GOT3 (cell line): ENCODE data around the gene LTBP4.
A peak's percentile ranks its signal among the peaks of the same experiment; 100 is the strongest.
"Not testable (repeated sequence)": the region's sequence is repeated elsewhere in the genome, so short reads cannot be mapped to it uniquely, and the experiment has no call there.

ENCODE experiments used
- DNase-seq: peaks from one replicate; lab custom pipeline; 2025; ENCODE audit warnings: mixed read lengths; lab: John Stamatoyannopoulos, UW

The LTBP4 gene

DNA sequence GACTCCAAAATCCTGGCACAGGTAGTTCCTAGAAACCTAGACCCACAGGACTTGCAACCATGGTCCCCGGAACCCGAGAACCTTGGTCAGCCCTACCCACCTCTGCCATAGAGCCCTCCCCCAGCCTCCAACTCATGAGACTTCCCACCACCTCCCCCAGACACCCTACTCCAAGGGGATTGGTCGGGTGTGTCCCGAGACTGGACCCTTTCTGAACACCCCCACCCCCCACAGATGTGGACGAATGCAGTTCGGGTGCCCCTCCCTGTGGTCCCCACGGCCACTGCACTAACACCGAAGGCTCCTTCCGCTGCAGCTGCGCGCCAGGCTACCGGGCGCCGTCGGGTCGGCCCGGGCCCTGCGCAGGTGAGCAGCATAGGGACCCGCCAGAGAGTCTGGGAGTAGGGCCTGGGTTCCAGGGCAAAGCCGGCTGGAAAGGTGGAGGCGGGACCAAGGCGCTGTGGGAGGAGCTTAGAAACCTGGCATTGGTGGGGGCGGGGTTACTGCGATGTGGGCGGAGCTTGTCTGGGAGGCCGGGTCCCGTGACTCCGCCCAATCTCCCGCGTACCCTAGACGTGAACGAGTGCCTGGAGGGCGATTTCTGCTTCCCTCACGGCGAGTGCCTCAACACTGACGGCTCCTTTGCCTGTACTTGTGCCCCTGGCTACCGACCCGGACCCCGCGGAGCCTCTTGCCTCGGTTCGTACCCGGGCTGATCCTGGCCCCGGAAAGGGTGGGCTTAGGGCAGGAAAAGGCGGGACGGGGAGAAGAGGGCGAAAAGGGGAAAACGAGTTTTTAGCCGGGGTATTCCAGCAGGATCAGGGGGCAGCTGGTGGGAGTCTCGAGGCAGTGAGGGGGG is 11.9 kb downstream of the LTBP4 start:
- DNase-seq, result no peak

GRCh38 chr19:40613690-40614621 is 12.8 kb downstream of the LTBP4 start:
- DNase-seq, result peak; percentile 66

- peak; percentile 83 for DNase-seq
Measured at GRCh38 chr19:40614622-40615411, 13.6 kb downstream of the LTBP4 start.

DNA sequence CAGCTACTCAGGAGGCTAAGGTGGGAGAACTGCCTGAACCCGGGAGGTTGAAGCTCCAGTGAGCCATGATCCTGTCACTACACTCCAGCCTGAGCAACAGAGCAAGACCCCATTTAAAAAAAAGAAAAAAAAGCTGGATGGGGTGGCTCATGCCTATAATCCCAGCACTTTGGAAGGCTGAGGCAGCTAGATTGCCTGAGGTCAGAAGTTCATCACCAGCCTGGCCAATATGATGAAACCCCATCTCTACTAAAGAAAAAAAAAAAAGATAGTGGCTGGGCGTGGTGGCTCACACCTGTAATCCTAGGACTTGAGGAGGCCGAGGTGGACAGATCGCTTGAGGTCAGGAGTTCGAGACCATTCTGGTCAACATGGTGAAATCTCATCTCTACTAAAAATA is 15.0 kb downstream of the LTBP4 start:
- no peak for DNase-seq

DNA sequence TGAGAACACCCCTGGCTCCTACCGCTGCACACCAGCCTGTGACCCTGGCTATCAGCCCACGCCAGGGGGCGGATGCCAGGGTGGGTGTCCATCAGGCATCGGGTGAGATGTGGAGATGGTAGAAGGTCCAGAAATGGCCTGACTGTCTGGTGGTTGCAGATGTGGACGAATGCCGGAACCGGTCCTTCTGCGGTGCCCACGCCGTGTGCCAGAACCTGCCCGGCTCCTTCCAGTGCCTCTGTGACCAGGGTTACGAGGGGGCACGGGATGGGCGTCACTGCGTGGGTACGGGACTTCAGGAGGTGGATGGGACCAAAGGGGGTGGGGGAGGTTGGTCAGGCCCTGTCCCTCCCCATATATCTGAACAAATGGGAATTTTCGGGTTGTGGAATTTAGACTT is 15.8 kb downstream of the LTBP4 start:
- DNase-seq, result no peak

DNA sequence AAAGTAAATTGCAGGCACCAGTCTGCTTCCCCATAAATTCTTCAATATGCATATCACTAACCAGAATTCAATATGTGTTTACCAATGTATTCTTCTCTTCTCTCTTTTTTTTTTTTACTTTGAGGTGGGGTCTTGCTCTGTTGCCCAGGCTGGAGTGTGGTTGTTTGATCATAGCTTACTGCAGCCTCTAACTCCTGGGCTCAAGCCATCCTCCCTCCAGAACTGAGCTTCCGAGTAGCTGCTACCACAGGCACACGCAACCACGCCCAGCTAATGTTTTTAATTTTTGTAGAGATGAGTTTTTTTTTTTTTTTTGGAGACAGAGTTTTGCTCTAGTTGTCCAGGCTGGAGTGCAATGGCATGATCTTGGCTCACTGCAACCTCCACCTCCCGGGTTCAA is 16.8 kb downstream of the LTBP4 start:
- no peak for DNase-seq

DNA sequence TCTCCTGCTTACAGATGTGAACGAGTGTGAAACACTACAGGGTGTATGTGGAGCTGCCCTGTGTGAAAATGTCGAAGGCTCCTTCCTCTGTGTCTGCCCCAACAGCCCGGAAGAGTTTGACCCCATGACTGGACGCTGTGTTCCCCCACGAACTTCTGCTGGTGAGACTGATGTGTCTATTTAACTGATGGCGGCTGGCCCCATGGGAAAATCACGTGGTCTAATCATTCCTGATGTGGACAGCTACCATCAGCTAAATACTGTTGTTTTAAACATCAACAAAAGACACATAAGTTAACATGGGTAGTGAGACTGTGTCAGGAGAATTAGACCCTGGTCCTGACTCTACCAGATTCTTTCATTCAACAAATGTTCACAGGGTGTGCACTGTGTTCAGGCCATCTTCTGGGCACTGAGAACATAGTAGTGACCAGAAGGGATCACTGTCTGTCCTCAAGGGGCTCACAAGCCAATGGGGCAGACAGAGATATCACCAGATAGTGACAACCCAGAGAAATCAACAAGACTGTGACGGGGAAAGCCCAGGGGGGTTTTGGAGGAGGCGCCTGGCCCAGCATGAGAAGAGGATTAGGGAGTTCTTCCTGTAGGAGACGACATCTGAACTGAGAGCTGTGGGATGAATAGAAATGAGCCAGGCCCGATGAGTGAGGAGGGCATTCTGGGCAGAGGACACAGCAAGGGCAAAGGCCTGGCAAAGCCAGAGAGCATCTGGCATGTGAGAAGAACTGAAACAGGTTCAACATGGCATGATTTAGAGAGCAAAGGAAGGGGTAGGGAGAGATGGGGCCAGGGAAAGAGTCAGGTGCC is 18.4 kb downstream of the LTBP4 start:
- DNase-seq, result no peak

- DNase-seq, result no peak
Measured at GRCh38 chr19:40620161-40620485, 19.0 kb downstream of the LTBP4 start.

DNA sequence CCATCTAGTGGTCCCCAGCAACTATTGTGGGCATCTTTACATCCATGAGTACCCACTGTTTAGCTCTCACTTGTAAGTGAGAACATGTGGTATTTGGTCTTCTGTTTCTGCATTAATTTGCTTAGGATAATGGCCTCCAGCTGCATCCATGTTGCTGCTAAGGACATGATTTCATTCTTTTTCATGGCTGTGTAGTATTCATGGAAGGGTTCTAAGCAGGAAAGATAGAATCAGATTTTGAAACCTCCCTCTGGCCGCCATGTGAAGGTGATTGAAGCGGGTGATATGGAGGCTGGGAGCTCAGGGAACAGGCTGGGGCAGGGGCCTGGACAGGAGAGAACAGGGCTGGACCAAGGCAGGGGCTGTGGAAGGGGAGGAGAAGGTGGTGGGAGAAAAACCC is 20.1 kb downstream of the LTBP4 start:
- DNase-seq, result no peak

GRCh38 chr19:40621966-40622772 is 21.0 kb downstream of the LTBP4 start:
- DNase-seq, result no peak

DNA sequence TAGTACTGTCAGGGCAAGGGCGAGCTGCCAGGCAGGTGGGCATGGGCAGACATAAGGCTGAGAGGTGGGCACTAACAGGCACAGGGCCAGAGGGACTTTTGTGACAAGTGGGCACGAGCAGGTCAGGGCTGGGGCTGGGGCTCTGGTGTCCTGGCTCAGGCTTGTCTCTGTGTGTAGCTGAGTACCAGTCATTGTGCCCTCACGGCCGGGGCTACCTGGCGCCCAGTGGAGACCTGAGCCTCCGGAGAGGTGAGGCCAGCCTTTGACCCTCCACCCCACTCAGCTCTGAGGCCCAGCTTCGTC is 21.6 kb downstream of the LTBP4 start:
- no peak for DNase-seq

GRCh38 chr19:40623403-40624251 is 22.5 kb downstream of the LTBP4 start:
- DNase-seq, result no peak

DNA sequence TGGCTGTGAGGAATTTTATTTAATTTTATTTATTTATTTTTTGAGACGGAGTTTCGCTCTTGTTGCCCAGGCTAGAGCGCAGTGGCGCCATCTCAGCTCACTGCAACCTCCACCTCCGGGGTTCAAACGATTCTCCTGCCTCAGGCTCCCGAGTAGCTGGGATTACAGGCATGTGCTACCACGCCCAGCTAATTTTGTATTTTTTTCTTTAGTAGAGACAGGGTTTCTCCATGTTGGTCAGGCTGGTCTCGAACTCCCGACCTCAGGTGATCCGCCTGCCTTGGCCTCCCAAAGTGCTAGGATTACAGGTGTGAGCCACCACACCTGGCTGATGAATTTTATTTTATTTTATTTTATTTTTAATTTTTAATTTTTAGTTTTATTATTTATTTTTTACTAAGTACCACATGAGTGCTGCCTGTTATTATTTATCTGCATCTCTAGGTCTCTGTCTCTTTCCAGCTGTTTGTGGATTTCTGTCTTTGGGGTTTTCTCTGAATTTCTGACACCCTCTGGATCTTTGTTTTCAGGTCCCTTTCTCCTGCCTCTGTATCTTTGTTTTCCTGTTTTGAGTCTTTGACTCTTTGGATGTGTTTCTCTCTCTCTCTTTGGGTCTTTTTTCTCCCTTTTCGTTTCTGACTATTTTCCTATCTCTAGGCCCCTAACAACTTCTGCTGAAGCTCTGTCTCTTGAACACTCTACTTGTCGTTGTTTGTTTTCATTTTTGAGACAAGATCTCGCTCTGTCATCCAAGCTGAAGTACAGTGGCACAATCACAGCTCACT is 23.4 kb downstream of the LTBP4 start:
- not testable (repeated sequence) for DNase-seq

- no peak for DNase-seq
Measured at GRCh38 chr19:40625406-40626120, 24.4 kb downstream of the LTBP4 start.

- no peak for DNase-seq
Measured at GRCh38 chr19:40626918-40627317, 25.7 kb downstream of the LTBP4 start.

- no peak for DNase-seq
Measured at GRCh38 chr19:40627486-40628279, 26.5 kb downstream of the LTBP4 start.

GRCh38 chr19:40629346-40629745 is 28.2 kb downstream of the LTBP4 start:
- no peak for DNase-seq
